OCI-LY3 (cell line): ENCODE measurements around the gene AKR1D1.

ENCODE experiments used
- EZH2phosphoT487 ChIP-seq: fragments of 200-600 bp; shearing (Covaris generic); IDR thresholded peaks from 2 replicates; pipeline ENCODE4 v1.6.1; 2018; ENCODE audit warnings: antibody characterized with exemption, mixed run types, low read depth
- TF ChIP-seq, protein P1 (sequence below): fragments of 200-600, 300-600 bp; sonication (generic); IDR thresholded peaks from 2 replicates; pipeline ENCODE4 v1.5.1; 2014; ENCODE audit warnings: antibody characterized with exemption, low read length, low read depth

GRCh38 chr7:138077809-138078208 lies 1.6 kb downstream of the AKR1D1 start:
- TF ChIP-seq, protein P1, sequence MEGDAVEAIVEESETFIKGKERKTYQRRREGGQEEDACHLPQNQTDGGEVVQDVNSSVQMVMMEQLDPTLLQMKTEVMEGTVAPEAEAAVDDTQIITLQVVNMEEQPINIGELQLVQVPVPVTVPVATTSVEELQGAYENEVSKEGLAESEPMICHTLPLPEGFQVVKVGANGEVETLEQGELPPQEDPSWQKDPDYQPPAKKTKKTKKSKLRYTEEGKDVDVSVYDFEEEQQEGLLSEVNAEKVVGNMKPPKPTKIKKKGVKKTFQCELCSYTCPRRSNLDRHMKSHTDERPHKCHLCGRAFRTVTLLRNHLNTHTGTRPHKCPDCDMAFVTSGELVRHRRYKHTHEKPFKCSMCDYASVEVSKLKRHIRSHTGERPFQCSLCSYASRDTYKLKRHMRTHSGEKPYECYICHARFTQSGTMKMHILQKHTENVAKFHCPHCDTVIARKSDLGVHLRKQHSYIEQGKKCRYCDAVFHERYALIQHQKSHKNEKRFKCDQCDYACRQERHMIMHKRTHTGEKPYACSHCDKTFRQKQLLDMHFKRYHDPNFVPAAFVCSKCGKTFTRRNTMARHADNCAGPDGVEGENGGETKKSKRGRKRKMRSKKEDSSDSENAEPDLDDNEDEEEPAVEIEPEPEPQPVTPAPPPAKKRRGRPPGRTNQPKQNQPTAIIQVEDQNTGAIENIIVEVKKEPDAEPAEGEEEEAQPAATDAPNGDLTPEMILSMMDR = no peak
- TF ChIP-seq EZH2phosphoT487 = no peak
